ENCODE measurements around the gene HGF. TPM values are rescaled to one million over a fixed set of nuclear protein-coding genes. Genes with fewer than 3 reads are reported as not detected.
"Not testable (repeated sequence)": the region's sequence is repeated elsewhere in the genome, so short reads cannot be mapped to it uniquely, and the experiment has no call there.

The HGF gene
- total RNA-seq: 1.2 TPM
- 1.2 TPM for polyA plus RNA-seq
- long read RNA-seq, donor 1: 0 reads
- long read RNA-seq, donor 2: 0 reads
- long read RNA-seq, donor 3: 0 reads
- long read RNA-seq, donor 4, partial matches to known transcripts: 0 of 1 reads
- long read RNA-seq, donor 4, other reads (novel, unspliced or antisense): 0 of 1 reads
- long read RNA-seq, donor 5: 0 reads
- long read RNA-seq, donor 6: 0 reads
- long read RNA-seq, donor 7: 0 reads
- long read RNA-seq, donor 8: 0 reads
- long read RNA-seq, donor 9: 0 reads
- long read RNA-seq, donor 10: 0 reads

DNA sequence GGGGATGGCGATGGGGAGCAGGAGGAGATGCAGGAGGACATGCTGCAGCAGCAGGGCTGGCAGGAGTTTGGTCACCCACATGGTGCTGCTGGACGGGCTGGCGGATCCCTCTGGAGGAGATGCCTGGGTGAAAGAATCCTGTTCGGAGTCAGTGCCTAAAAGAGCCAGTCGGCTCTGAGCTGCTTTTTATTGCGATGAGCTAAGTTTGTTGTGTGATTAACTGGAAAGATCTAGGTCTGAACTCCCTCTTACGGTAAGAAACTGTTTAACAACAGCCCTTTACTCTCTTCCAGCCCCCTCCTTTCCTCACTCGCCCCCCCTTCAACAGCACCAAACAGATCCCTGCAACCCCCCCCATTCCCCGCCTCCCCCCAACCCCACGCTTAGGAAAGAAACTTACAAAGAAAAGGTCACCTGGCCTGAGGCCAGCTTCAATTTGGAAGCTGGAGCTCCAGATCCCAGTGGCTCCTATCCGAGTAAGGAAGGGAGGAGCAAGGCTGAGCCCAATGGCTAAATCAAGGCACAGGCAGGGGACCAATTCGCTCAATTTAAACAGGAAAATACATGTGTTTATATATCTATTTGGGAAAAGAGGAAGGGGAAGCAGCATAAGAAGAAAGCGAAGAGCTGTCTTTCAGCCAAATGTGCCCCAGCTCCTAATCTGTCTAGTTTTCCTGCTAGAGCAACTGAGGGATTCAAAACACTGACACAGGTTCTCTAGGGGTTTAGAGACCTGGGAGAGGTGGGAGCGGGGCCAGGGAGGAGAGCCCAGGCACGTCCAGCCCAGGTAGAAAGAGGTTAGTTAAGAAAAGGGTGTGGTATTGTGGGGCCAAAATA is at the start of gene HGF:
TSS of gene HGF (minus strand) at position 157 of the 837 bp plus-strand sequence. CDS start at position 81, 76 bp downstream.
- no peak for DNase-seq (ENCODE audit: low read depth in 6 of 9, low spot score in 9 of 9)
- 29% methylated on average over 15 of the region's 15 CpGs for WGBS

DNA sequence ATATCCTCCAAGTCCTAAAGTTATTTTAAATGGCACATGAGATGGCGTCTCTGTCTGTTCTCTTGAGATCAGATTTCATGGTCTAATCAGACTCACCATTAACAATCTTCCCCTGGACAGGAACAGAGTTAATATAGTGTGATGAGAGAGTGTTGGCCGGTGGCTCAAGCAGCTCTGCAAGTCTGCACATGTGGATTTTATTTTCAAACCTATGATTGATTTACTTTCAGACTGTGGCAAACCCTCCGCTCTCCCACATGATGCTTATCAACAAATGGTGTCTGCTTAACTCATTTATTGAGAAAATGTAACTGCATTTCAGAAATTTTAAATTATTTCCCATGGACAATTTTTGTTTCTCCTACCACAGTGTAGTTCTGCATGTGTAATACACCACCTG is 46.5 kb upstream of the HGF start:
- Histone ChIP-seq H3K9me3 (ENCODE audit: control insufficient read depth in 2 of 2, insufficient read depth in 1 of 2, low read length in 1 of 2) (no peaks in the 10 kb centered on the region), H3K4me1 (ENCODE audit: control insufficient read depth in 2 of 2, insufficient read depth in 2 of 2, low read length in 2 of 2) (no peaks in the 10 kb centered on the region), H3K27ac (ENCODE audit: low read depth in 1 of 2, low read length in 1 of 2) (no peak overlapping the region), H3K36me3 (ENCODE audit: control insufficient read depth in 2 of 2, insufficient read depth in 2 of 2, low read length in 1 of 2) (no peaks in the 10 kb centered on the region), H3K27me3 (ENCODE audit: control insufficient read depth in 2 of 2, insufficient read depth in 1 of 2, low read length in 1 of 2) (no peaks in the 10 kb centered on the region), H3K4me3 (ENCODE audit: low read length in 2 of 2) (no peak overlapping the region)
- no peak for DNase-seq (ENCODE audit: low read depth in 6 of 9, low spot score in 9 of 9)
- 63% methylated on average over 3 of the region's 3 CpGs for WGBS

More for the DNA sequence above, at the start of gene HGF:
- peak within 1 kb of the TSS in 1 of 2 donors; percentile 21 for H3K4me3 ChIP-seq (ENCODE audit: low read length in 2 of 2)
- H3K36me3 ChIP-seq (ENCODE audit: control insufficient read depth in 2 of 2, insufficient read depth in 2 of 2, low read length in 1 of 2): no peaks in the 10 kb centered on the region
- no peaks in the 10 kb centered on the region for H3K9me3 ChIP-seq (ENCODE audit: control insufficient read depth in 2 of 2, insufficient read depth in 1 of 2, low read length in 1 of 2)
- no peak within 1 kb of the TSS for H3K27ac ChIP-seq (ENCODE audit: low read depth in 1 of 2, low read length in 1 of 2)
- no peaks in the 10 kb centered on the region for H3K27me3 ChIP-seq (ENCODE audit: control insufficient read depth in 2 of 2, insufficient read depth in 1 of 2, low read length in 1 of 2)
- peaks cover 0 to 2% of the 10 kb centered on the region in 2 donors for H3K4me1 ChIP-seq (ENCODE audit: control insufficient read depth in 2 of 2, insufficient read depth in 2 of 2, low read length in 2 of 2)

DNA sequence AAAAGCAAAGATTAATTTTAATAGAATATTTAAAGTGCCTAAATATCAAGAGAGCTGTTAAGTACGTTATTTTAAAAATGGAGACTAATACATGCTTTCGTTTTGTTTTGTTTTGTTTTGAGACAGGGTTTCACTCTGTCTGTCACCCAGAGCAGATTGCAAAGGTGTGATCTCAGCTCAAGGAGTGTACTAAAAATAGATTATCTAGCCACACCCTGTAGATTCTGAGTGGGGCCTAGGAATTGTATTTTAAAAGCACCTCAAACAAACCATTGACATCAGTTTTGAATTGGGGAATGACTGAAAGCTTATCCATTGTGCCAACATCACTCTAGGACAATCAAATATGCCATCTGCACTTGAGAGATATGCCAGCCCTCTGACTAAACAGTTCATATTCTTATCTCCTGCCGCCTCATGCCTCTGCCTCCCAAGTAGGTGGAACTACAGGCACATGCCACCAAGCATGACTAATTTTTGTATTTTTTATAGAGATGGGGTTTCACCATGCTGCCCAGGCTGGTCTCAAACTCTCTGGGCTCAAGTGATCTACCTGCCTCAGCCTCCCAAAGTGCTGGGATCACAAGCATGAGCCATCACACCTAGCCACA is 43.1 kb upstream of the HGF start:
- not testable (repeated sequence) for H3K27me3 ChIP-seq (ENCODE audit: control insufficient read depth in 2 of 2, insufficient read depth in 1 of 2, low read length in 1 of 2); H3K4me3 ChIP-seq (ENCODE audit: low read length in 2 of 2); H3K36me3 ChIP-seq (ENCODE audit: control insufficient read depth in 2 of 2, insufficient read depth in 2 of 2, low read length in 1 of 2); DNase-seq (ENCODE audit: low read depth in 6 of 9, low spot score in 9 of 9); H3K27ac ChIP-seq (ENCODE audit: low read depth in 1 of 2, low read length in 1 of 2); H3K9me3 ChIP-seq (ENCODE audit: control insufficient read depth in 2 of 2, insufficient read depth in 1 of 2, low read length in 1 of 2); H3K4me1 ChIP-seq (ENCODE audit: control insufficient read depth in 2 of 2, insufficient read depth in 2 of 2, low read length in 2 of 2)
- WGBS: 99% methylated on average over 3 of the region's 3 CpGs

DNA sequence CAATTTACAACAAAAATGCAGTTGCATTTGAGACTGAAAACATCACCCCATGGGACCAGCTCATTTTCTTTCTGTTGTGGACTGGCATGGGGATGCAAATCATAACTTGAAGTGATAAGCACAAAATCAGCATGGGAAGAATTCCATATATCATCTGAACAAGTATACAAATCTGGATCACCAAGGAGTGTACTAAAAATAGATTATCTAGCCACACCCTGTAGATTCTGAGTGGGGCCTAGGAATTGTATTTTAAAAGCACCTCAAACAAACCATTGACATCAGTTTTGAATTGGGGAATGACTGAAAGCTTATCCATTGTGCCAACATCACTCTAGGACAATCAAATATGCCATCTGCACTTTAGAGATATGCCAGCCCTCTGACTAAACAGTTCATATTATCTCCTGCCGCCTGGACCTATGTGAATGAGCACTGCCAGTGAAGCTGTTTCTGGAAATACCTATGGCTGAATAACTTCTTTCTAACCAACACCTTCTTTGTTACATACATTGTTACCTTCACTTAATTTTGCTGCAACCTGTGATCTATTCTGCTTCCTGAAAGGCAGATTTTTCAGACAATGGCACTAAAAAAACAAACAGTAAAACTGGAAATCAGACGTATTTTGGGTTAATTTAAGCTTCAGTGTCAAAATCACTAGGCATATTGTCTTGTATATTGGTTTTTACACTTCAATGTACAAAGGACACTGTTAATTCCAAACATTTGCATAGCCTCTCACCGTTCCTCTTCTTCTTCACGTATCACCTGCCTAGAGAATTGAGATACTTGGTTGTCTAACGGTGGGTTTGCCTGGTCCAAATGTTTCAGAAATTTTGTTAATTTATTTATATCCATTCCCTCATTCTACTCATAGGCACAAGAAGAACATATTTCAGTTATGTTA is 42.4 kb upstream of the HGF start:
- WGBS: 98% methylated on average over 5 of the region's 5 CpGs
- H3K27me3 ChIP-seq (ENCODE audit: control insufficient read depth in 2 of 2, insufficient read depth in 1 of 2, low read length in 1 of 2): no peaks in the 10 kb centered on the region

DNA sequence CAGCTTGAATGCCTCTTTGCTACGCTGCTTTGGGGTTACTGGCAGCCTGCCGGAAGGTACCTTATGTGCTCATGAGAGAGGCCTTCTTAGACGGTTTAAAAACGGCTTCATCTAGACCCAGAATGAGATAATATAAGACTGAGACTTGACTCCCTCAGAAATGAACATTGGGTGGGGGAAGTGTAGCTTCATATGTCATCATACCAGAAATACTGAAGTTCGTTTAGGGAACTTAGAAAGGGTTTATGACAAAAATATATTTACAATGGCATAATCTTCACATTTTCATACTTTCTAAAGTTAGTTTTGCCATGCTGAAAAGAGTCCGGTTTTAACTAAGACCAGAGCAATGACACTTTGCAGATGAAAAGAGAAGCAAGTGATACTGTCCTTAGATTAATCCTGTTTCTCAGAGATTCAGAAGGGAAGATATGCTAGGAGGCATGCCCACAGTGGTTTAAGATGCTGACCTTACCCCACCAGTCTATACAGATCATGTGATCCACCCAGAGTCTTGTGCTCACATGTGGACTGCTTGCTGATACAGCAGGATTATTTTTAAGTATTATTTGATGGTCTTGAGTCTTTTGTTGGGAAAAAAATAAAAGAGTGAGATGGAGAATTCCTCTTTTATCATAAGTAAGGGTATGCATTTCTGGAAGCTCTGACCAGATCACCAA is 40.8 kb upstream of the HGF start:
- Histone ChIP-seq H3K9me3 (ENCODE audit: control insufficient read depth in 2 of 2, insufficient read depth in 1 of 2, low read length in 1 of 2) (no peaks in the 10 kb centered on the region), H3K27me3 (ENCODE audit: control insufficient read depth in 2 of 2, insufficient read depth in 1 of 2, low read length in 1 of 2) (no peaks in the 10 kb centered on the region), H3K4me1 (ENCODE audit: control insufficient read depth in 2 of 2, insufficient read depth in 2 of 2, low read length in 2 of 2) (no peaks in the 10 kb centered on the region), H3K36me3 (ENCODE audit: control insufficient read depth in 2 of 2, insufficient read depth in 2 of 2, low read length in 1 of 2) (no peaks in the 10 kb centered on the region), H3K27ac (ENCODE audit: low read depth in 1 of 2, low read length in 1 of 2) (no peak overlapping the region), H3K4me3 (ENCODE audit: low read length in 2 of 2) (no peak overlapping the region)
- WGBS: 87% methylated on average over 6 of the region's 6 CpGs
- DNase-seq (ENCODE audit: low read depth in 6 of 9, low spot score in 9 of 9): no peak

More for the DNA sequence above, 42.4 kb upstream of the HGF start:
- no peaks in the 10 kb centered on the region for H3K36me3 ChIP-seq (ENCODE audit: control insufficient read depth in 2 of 2, insufficient read depth in 2 of 2, low read length in 1 of 2)
- H3K4me3 ChIP-seq (ENCODE audit: low read length in 2 of 2): no peak overlapping the region
- H3K27ac ChIP-seq (ENCODE audit: low read depth in 1 of 2, low read length in 1 of 2): no peak overlapping the region
- no peak for DNase-seq (ENCODE audit: low read depth in 6 of 9, low spot score in 9 of 9)
- H3K4me1 ChIP-seq (ENCODE audit: control insufficient read depth in 2 of 2, insufficient read depth in 2 of 2, low read length in 2 of 2): no peaks in the 10 kb centered on the region
- no peaks in the 10 kb centered on the region for H3K9me3 ChIP-seq (ENCODE audit: control insufficient read depth in 2 of 2, insufficient read depth in 1 of 2, low read length in 1 of 2)

- H3K36me3 ChIP-seq (ENCODE audit: control insufficient read depth in 2 of 2, insufficient read depth in 2 of 2, low read length in 1 of 2); H3K27ac ChIP-seq (ENCODE audit: low read depth in 1 of 2, low read length in 1 of 2); H3K27me3 ChIP-seq (ENCODE audit: control insufficient read depth in 2 of 2, insufficient read depth in 1 of 2, low read length in 1 of 2); DNase-seq (ENCODE audit: low read depth in 6 of 9, low spot score in 9 of 9); H3K9me3 ChIP-seq (ENCODE audit: control insufficient read depth in 2 of 2, insufficient read depth in 1 of 2, low read length in 1 of 2); H3K4me3 ChIP-seq (ENCODE audit: low read length in 2 of 2); H3K4me1 ChIP-seq (ENCODE audit: control insufficient read depth in 2 of 2, insufficient read depth in 2 of 2, low read length in 2 of 2): not testable (repeated sequence)
Observed at GRCh38 chr7:81808310-81808709, 38.5 kb upstream of the HGF start.

GRCh38 chr7:81803267-81803666 is 33.4 kb upstream of the HGF start:
- DNase-seq (ENCODE audit: low read depth in 6 of 9, low spot score in 9 of 9): no peak
- Histone ChIP-seq H3K4me3 (ENCODE audit: low read length in 2 of 2) (no peak overlapping the region), H3K27ac (ENCODE audit: low read depth in 1 of 2, low read length in 1 of 2) (no peak overlapping the region), H3K4me1 (ENCODE audit: control insufficient read depth in 2 of 2, insufficient read depth in 2 of 2, low read length in 2 of 2) (no peaks in the 10 kb centered on the region), H3K27me3 (ENCODE audit: control insufficient read depth in 2 of 2, insufficient read depth in 1 of 2, low read length in 1 of 2) (no peaks in the 10 kb centered on the region), H3K9me3 (ENCODE audit: control insufficient read depth in 2 of 2, insufficient read depth in 1 of 2, low read length in 1 of 2) (no peaks in the 10 kb centered on the region), H3K36me3 (ENCODE audit: control insufficient read depth in 2 of 2, insufficient read depth in 2 of 2, low read length in 1 of 2) (no peaks in the 10 kb centered on the region)
- WGBS: 93% methylated on average over 5 of the region's 5 CpGs

GRCh38 chr7:81802251-81802650 is 32.4 kb upstream of the HGF start:
- no peak for DNase-seq (ENCODE audit: low read depth in 6 of 9, low spot score in 9 of 9)
- Histone ChIP-seq H3K27me3 (ENCODE audit: control insufficient read depth in 2 of 2, insufficient read depth in 1 of 2, low read length in 1 of 2) (no peaks in the 10 kb centered on the region), H3K4me3 (ENCODE audit: low read length in 2 of 2) (no peak overlapping the region), H3K36me3 (ENCODE audit: control insufficient read depth in 2 of 2, insufficient read depth in 2 of 2, low read length in 1 of 2) (no peaks in the 10 kb centered on the region), H3K9me3 (ENCODE audit: control insufficient read depth in 2 of 2, insufficient read depth in 1 of 2, low read length in 1 of 2) (no peaks in the 10 kb centered on the region), H3K4me1 (ENCODE audit: control insufficient read depth in 2 of 2, insufficient read depth in 2 of 2, low read length in 2 of 2) (no peaks in the 10 kb centered on the region), H3K27ac (ENCODE audit: low read depth in 1 of 2, low read length in 1 of 2) (no peak overlapping the region)
- 0% methylated on average over 1 of the region's 1 CpG for WGBS
